GM23248 (cell line): ENCODE measurements around the gene ARL16.

Source experiments
- EZH2 ChIP-seq: fragments of 200-600 bp; sonication (generic); IDR thresholded peaks from 2 replicates; pipeline ENCODE4 v1.6.1; 2018; ENCODE audit warnings: antibody characterized with exemption, mild to moderate bottlenecking; ENCODE audit not compliant: insufficient read depth, poor library complexity, severe bottlenecking
- EZH2phosphoT487 ChIP-seq: fragments of 200-600 bp; sonication (generic); IDR thresholded peaks from 2 replicates; pipeline ENCODE4 v1.6.1; 2018; ENCODE audit warnings: antibody characterized with exemption, moderate library complexity, mild to moderate bottlenecking, low read depth; ENCODE audit not compliant: insufficient read depth

DNA sequence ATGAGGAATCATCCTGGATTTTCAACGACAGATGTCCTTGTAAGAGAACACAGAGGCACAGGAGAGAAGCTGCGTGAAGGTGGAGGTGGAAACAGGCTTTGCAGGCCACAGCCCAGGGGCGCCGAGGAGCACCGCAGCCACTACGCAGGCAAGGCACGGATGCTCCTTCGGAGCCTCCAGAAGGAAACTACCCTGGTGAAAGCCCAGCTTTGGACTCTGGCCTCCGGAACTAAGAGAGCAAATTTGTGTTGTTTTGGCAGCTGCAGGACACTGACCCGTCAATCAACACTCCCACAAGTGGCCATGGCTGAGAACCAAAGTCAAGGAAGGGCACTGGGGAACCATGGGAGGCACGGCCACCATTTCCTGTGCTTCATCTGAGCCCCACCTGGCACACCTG is 3.4 kb downstream of the ARL16 start:
- no peak for TF ChIP-seq EZH2
- TF ChIP-seq EZH2phosphoT487, result no peak
